Loucy (cell line): ENCODE data around the gene PLAC8L1.

Experiments
- CTCF ChIP-seq: fragments of 200-600 bp; sonication (generic); conservative IDR thresholded peaks from 2 replicates; pipeline ENCODE4 v1.5.1; 2014; ENCODE audit warnings: mild to moderate bottlenecking, antibody characterized with exemption, low read length
- EZH2phosphoT487 ChIP-seq: fragments of 200-600 bp; IDR thresholded peaks from 2 replicates; pipeline ENCODE4 v1.6.1; 2018; ENCODE audit warnings: antibody characterized with exemption, mild to moderate bottlenecking, moderate library complexity, borderline replicate concordance

- no peak for TF ChIP-seq CTCF
- TF ChIP-seq EZH2phosphoT487: no peak
These were observed at the start of gene PLAC8L1 for GRCh38 chr5:146105477-146105876.
